NCI-H1417 treated with DMSO at 0.1 percent for 48 hours (cell line): ENCODE data around the gene SLC25A26.
"Not testable (repeated sequence)": the region's sequence is repeated elsewhere in the genome, so short reads cannot be mapped to it uniquely, and the experiment has no call there.

Experiments used
- DNase-seq: peaks from one replicate; lab custom pipeline; 2025; lab: John Stamatoyannopoulos, UW

SLC25A26 gene

GRCh38 chr3:66410976-66411375, 190.2 kb downstream of the SLC25A26 start:
- no peak for DNase-seq

GRCh38 chr3:66411474-66411873, 190.7 kb downstream of the SLC25A26 start:
- DNase-seq: no peak

GRCh38 chr3:66411961-66412887, 191.4 kb downstream of the SLC25A26 start:
- no peak for DNase-seq

- DNase-seq: no peak
Measured at GRCh38 chr3:66413151-66413751, 192.4 kb downstream of the SLC25A26 start.

GRCh38 chr3:66414846-66415245, 194.0 kb downstream of the SLC25A26 start:
- DNase-seq: no peak

- no peak for DNase-seq
Measured at GRCh38 chr3:66415867-66416428, 195.1 kb downstream of the SLC25A26 start.

GRCh38 chr3:66416556-66417304, 195.9 kb downstream of the SLC25A26 start:
- DNase-seq: no peak

GRCh38 chr3:66418475-66418931, 197.7 kb downstream of the SLC25A26 start:
- DNase-seq: no peak

- DNase-seq: no peak
Measured at GRCh38 chr3:66419036-66419435, 198.2 kb downstream of the SLC25A26 start.

GRCh38 chr3:66421144-66421543, 200.3 kb downstream of the SLC25A26 start:
- not testable (repeated sequence) for DNase-seq

- DNase-seq: not testable (repeated sequence)
Measured at GRCh38 chr3:66421893-66422292, 201.1 kb downstream of the SLC25A26 start.

- DNase-seq: no peak
Measured at GRCh38 chr3:66423791-66424190, 203.0 kb downstream of the SLC25A26 start.

GRCh38 chr3:66425032-66425431, 204.2 kb downstream of the SLC25A26 start:
- no peak for DNase-seq

GRCh38 chr3:66425576-66426114, 204.8 kb downstream of the SLC25A26 start:
- no peak for DNase-seq

GRCh38 chr3:66426135-66426534, 205.3 kb downstream of the SLC25A26 start:
- DNase-seq: no peak

GRCh38 chr3:66427352-66427751, 206.6 kb downstream of the SLC25A26 start:
- no peak for DNase-seq

GRCh38 chr3:66427951-66428474, 207.2 kb downstream of the SLC25A26 start:
- no peak for DNase-seq
